K562 (cell line): Measurements from ENCODE around the gene NOTO. TPM values are rescaled to one million over a fixed set of nuclear protein-coding genes. Genes with fewer than 3 reads are reported as not detected.
A peak's percentile ranks its signal among the peaks of the same experiment; 100 is the strongest.

ENCODE experiments used
- CGGBP1 ChIP-seq: fragments of 250-450 bp; sonication (Bioruptor Pico); IDR thresholded peaks from 2 replicates; pipeline ENCODE4 v1.9.0; 2021; ENCODE audit warnings: mild to moderate bottlenecking
- CTBP1 ChIP-seq: fragments of 450-650 bp; IDR thresholded peaks from 2 replicates; pipeline ENCODE4 v1.6.1; 2016; ENCODE audit warnings: borderline replicate concordance
- DNMT1 ChIP-seq: fragments of 450-650 bp; IDR thresholded peaks from 2 replicates; pipeline ENCODE4 v1.6.1; 2016; ENCODE audit warnings: antibody characterized with exemption, mild to moderate bottlenecking
- E2F3 ChIP-seq: fragments of 250-450 bp; sonication (Bioruptor Pico); IDR thresholded peaks from 2 replicates; pipeline ENCODE4 v1.4.0; 2020; ENCODE audit warnings: mild to moderate bottlenecking
- GTF2B ChIP-seq: IDR thresholded peaks from 2 replicates; pipeline ENCODE4 v1.6.1; 2011; ENCODE audit not compliant: insufficient read length; ENCODE audit errors: extremely low read depth
- LEF1 ChIP-seq: fragments of 450-650 bp; IDR thresholded peaks from 2 replicates; pipeline ENCODE4 v1.6.1; 2016; ENCODE audit warnings: mild to moderate bottlenecking
- MNT ChIP-seq, 2 experiments: fragments of 450-650 bp; conservative IDR thresholded peaks; 2 replicates each; pipeline ENCODE4 v1.6.1; 2017; ENCODE audit warnings: mild to moderate bottlenecking in 2 of 2, moderate library complexity in 2 of 2
- MTA3 ChIP-seq: fragments of 450-650 bp; formaldehyde crosslinking; IDR thresholded peaks from 2 replicates; pipeline ENCODE4 v1.6.1; 2017; ENCODE audit warnings: mild to moderate bottlenecking, borderline replicate concordance
- PHF20 ChIP-seq: fragments of 450-650 bp; IDR thresholded peaks from 2 replicates; pipeline ENCODE4 v1.6.1; 2018; ENCODE audit not compliant: partially characterized antibody
- PHF8 ChIP-seq: fragments of 200-600 bp; sonication (generic); IDR thresholded peaks from 2 replicates; pipeline ENCODE4 v1.6.1; 2012; ENCODE audit warnings: mixed run types, mild to moderate bottlenecking, inconsistent platforms, low read length, moderate library complexity, borderline replicate concordance
- PKNOX1 ChIP-seq: fragments of 450-650 bp; IDR thresholded peaks from 2 replicates; pipeline ENCODE4 v1.6.1; 2016
- POLR2B ChIP-seq: fragments of 450-650 bp; IDR thresholded peaks from 2 replicates; pipeline ENCODE4 v1.6.1; 2018; ENCODE audit warnings: low read depth; ENCODE audit not compliant: partially characterized antibody
- TRIM25 ChIP-seq: fragments of 450-650 bp; IDR thresholded peaks from 2 replicates; pipeline ENCODE4 v1.7.0; 2016; ENCODE audit warnings: borderline replicate concordance
- VEZF1 ChIP-seq: fragments of 200-800 bp; sonication (Bioruptor generic); IDR thresholded peaks from 2 replicates; pipeline ENCODE4 v1.6.1; 2017; ENCODE audit warnings: missing genetic modification characterization, missing compliant biosample characterization
- ZNF217 ChIP-seq: sonication (generic); formaldehyde crosslinking; IDR thresholded peaks from 2 replicates; pipeline ENCODE4 v1.8.0; 2022; ENCODE audit warnings: mild to moderate bottlenecking, missing genetic modification reagents
- ZNF263 ChIP-seq: sonication (generic); formaldehyde crosslinking; IDR thresholded peaks from 2 replicates; pipeline ENCODE4 v1.8.0; 2022; ENCODE audit warnings: mild to moderate bottlenecking, missing genetic modification reagents, borderline replicate concordance
- polyA plus RNA-seq, 8 experiments: library from polyadenylated mRNA; depleted of rRNA in 4 of 8; stranded (reverse) in 5 of 8; unstranded in 3 of 8; fragments of >200 nt; fragmentation: Nextera tagmentation in 2 of 8; fragmentation: Illumina TruSeq in 1 of 8; extraction: Ambion mirVana in 2 of 8; extraction: Trizol in 1 of 8; gene quantifications; 2 replicates each; pipeline versions ENCODE4 v1.2.1 to v1.2.3, GENCODE V29; 2011 to 2014; ENCODE audit warnings: inconsistent platforms in 1 of 8, missing spikeins in 1 of 8
- total RNA-seq, 7 experiments: library from RNA; depleted of rRNA in 6 of 7; stranded (reverse); fragments of >200 nt in 6 of 7; fragmentation: Illumina TruSeq in 2 of 7; extraction: Trizol in 2 of 7; gene quantifications; 2 replicates each; pipeline versions ENCODE4 v1.2.1 to v1.2.3, GENCODE V29; 2011 to 2021; ENCODE audit warnings: low replicate concordance in 1 of 7

NOTO gene
- total and polyA plus RNA-seq, 9 of the 15 experiments (the other 6 are each of a cell fraction or from before 2014, with no cell fraction given): not detected

GRCh38 chr2:73232403-73233153 is 30.2 kb downstream of the NOTO start (continued):
- TF ChIP-seq TRIM25 (no peak), CTBP1 (0 out of 2 replicates have a peak, but pooled peaks have one; percentile 3), ZNF263 (0 out of 2 replicates have a peak, but pooled peaks have one; percentile 17), DNMT1 (no peak), CGGBP1 (CRISPR knock-in tag) (0 out of 2 replicates have a peak, but pooled peaks have one; percentile 27), PHF20 (peak; percentile 65), GTF2B (no peak), PKNOX1 (no peak), MTA3 (0 out of 2 replicates have a peak, but pooled peaks have one; percentile 11), PHF8 (peak; percentile 48; the same call in 1 of the 2 replicates), POLR2B (peak; percentile 20), MNT (conservative IDR thresholded peaks at IDR 0.05) (peak in 1 of 2 experiments; percentile 34; a peak in 3 of 4 replicates), LEF1 (0 out of 2 replicates have a peak, but pooled peaks have one; percentile 11), E2F3 (0 out of 2 replicates have a peak, but pooled peaks have one; percentile 47), VEZF1 (peak; percentile 29; the same call in 1 of the 2 replicates), ZNF217 (CRISPR knock-in tag) (no peak)
